Measurements from ENCODE around the gene ROPN1L.
"Not testable (repeated sequence)": the region's sequence is repeated elsewhere in the genome, so short reads cannot be mapped to it uniquely, and the experiment has no call there.

Gene ROPN1L

GRCh38 chr5:10513501-10514442, 72.1 kb downstream of the ROPN1L start:
- no peak for TF ChIP-seq CTCF (IDR thresholded peaks at IDR 0.05)
- H3K4me3 ChIP-seq = no peak overlapping the region
- DNase-seq (ENCODE audit: low spot score) = no peak
- H3K27ac ChIP-seq = no peak overlapping the region

GRCh38 chr5:10514572-10514971, 72.9 kb downstream of the ROPN1L start:
- DNase-seq (ENCODE audit: low spot score); H3K4me3 ChIP-seq; H3K27ac ChIP-seq: not testable (repeated sequence)
